Non-pigmented ciliary epithelial cell (primary cell): ENCODE results near the gene ANTXRL.
"Not testable (repeated sequence)": the region's sequence is repeated elsewhere in the genome, so short reads cannot be mapped to it uniquely, and the experiment has no call there.

ENCODE experiments used
- DNase-seq: peaks from one replicate; pipeline ENCODE4 v3.0.0-alpha.2; 2010; ENCODE audit warnings: low read depth

The ANTXRL gene

GRCh38 chr10:46308113-46308415, 21.3 kb downstream of the ANTXRL start:
- DNase-seq: no peak

DNA sequence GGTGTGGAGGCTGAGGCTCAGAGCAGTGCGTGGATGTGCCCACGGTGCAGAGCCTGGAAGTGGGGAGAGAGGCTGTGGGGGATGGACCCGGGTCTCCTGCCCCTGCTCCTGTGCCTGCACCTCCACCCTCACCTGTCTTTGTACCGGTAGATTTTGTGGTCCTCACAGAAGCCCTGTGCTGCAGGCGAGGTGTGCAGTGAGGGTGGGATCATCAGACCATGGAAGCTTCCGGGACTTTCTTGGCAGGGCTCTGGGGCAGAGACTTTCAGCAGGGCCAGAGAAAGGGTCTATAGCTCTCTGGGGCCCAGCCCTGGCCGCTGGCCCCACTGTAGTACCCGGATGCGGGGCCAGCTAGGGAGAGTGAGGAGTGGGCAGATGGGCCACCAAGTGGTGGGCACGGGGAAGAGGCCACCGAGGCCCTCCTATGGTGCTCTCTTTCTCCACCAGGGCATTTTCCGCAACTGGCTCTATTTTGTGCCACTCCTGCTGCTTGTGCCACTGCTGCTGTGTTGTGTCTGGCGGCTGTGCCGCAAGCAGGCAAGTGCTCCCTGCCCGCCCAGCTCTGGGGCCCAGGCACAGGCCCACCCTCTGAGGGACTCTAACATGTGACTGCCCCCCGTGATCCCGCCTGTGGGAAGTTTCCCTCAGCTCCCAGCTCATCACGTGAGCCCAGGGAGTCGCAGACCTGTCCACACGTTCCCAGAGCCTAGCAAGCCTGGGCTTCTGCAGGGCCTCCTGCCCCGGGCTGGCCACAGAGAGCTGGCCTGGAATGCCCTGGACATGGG, 22.1 kb downstream of the ANTXRL start:
- DNase-seq: no peak

GRCh38 chr10:46309511-46310142, 22.8 kb downstream of the ANTXRL start:
- no peak for DNase-seq

DNA sequence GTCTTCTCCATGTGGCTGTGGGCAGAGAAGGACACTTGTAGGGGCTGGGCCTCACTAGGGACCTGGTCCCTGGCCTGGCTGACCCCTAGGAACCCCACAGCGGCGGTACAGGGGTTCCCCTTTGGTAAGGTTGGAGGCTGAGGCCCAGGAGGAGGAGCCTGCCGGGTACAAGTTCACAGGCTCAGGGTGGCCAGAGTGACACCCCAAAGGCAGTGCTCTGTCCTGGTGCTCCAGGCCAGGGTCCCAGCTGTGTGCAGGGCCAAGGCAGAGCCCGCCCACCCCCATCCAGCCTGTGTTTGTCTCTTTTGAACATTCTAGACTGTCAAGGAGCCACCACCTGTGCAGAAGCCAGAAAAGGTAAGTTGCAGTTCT, 23.3 kb downstream of the ANTXRL start:
- no peak for DNase-seq

GRCh38 chr10:46310851-46311250, 24.1 kb downstream of the ANTXRL start:
- no peak for DNase-seq

- no peak for DNase-seq
Observed at GRCh38 chr10:46311501-46311951, 24.7 kb downstream of the ANTXRL start.

GRCh38 chr10:46311961-46312431, 25.2 kb downstream of the ANTXRL start:
- not testable (repeated sequence) for DNase-seq

GRCh38 chr10:46312953-46313352, 26.2 kb downstream of the ANTXRL start:
- DNase-seq: no peak

GRCh38 chr10:46314071-46314470, 27.3 kb downstream of the ANTXRL start:
- DNase-seq: no peak

DNA sequence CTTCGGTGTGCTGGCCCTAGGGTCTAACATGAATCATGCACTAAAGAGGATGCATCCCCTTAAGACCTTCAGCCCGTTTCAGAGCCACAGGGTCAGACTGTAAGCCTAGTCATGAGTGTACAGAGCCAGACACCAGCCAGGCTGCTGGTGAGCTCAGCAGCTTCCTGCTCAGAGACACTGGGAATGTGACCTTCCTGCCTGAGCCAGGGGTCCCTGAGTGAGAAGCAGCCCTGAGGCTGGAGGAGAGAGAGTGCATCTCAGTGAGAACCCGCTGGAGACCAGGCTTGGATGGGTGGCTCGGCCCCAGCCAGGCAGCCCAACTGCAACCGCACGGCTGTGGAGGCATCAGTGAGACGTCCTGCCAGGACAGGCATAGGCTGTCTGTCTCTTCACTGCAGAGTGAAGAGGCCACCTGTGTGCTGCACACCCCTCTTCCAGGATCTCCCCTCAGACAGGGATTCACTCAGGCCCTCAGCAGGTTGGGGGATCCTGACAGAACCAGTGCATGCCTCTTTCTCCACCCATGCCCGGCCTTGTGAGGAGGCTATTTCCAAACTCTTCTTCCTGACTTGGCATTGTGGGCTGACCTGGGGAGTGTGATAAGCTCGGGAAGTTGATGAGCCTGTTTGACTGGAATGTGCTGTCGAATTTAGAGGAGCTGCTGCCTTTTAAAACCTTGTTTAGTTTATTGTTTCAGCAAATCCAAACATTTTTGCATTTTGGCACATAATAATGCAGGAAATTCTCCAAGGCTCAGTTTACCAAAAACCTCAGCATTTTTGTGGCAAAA, 28.5 kb downstream of the ANTXRL start:
- peak; percentile 27 for DNase-seq

GRCh38 chr10:46317370-46317769, 30.6 kb downstream of the ANTXRL start:
- no peak for DNase-seq

GRCh38 chr10:46317889-46318288, 31.1 kb downstream of the ANTXRL start:
- no peak for DNase-seq

GRCh38 chr10:46318799-46319198, 32.0 kb downstream of the ANTXRL start:
- DNase-seq: no peak

DNA sequence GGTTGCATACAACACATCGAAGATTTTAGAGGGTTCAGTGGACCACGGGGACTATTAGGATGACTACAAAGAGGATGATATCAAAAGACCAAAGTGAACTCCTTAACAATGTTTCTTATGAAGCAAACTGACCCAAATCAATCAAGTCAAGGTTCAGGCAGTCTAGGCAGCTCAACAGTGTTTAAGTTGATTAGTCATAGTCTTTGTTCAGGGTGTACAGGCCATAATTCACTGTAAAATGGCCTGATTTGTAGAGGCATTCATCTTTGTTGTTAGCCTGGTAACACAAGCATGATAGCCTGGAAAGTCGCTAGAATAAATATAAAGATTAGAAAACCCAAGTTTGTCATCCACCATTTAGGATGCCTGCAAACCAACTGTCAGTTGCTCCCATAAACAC, 32.6 kb downstream of the ANTXRL start:
- DNase-seq: no peak

DNA sequence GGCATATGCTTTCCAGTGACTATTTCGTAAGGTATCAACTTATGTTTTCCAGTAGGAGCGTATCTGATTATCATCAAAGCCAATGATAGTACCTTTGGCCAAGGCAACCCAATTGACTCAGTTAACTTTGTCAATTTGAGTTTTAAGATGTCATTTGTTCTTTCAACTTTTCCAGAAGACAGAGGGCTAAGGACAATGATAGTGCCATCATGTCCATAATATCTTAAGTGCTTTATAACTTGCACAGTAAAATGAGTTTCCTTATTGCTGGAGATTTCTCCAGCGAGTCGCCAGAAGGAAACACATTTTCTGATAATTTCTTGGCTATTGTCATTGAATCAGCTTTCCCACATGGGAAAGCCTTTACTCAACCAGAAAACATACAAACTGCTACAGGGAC, 35.0 kb downstream of the ANTXRL start:
- no peak for DNase-seq

GRCh38 chr10:46323176-46323575, 36.4 kb downstream of the ANTXRL start:
- DNase-seq: no peak

- DNase-seq: no peak
Observed at GRCh38 chr10:46325021-46325420, 38.2 kb downstream of the ANTXRL start.

DNA sequence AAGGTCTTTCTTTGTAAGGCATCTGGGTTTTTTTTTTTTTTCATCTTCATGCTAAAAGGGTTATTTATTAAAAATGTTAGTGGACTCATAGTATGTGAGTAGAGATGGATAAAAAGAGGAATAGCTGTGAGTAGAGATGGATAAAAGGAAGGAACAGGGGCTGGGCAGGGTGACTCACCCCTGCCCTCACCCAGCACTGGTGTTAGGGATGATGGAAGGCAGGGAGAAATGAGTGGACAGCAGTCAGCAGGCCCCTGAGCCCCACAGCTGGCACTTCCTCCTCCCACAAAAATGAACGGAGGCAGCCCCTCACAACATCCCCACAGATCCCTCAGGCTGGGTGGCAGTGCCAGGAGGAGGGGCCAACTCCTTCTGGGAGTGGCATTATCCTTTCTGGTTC, 39.3 kb downstream of the ANTXRL start:
- DNase-seq: no peak

DNA sequence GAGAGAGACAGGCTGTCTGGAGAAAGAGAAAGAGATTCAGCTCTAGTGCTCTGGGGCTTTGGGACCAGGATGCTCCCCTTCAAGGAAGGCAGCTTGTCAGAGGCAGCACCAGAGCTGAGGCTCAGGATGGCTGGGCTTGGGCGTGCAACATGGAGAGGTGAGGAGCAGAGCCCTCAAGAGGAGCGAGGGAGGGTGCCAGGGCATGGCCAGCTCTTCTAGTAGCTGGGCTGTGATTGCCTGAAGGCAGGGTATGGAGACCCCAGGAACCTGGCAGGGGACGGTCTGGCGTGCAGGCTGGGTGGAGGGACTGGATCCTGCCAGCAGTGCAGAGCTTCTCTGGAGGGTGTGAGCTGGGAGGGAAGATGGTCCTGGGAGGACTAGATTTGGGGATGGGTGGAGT, 40.2 kb downstream of the ANTXRL start:
- DNase-seq: no peak

DNA sequence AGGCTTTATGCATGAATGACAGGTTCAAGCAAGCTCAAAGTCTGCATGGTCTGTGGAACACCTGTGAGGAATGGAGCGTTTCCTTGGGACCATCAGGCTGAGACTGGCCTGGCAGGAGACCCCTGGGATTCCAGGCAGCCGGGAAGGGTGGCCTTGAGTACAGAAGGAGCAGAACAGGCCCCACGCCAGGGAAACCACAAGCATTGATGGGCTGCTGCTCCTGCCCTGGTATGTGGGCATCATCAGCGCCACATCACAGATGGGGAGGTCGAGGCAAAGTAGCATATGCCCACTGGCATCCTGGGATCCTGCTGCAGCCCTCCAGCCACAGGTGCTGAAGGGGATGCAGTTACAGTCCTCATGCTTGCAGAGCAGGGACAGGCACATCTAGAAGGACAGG, 40.9 kb downstream of the ANTXRL start:
- no peak for DNase-seq

DNA sequence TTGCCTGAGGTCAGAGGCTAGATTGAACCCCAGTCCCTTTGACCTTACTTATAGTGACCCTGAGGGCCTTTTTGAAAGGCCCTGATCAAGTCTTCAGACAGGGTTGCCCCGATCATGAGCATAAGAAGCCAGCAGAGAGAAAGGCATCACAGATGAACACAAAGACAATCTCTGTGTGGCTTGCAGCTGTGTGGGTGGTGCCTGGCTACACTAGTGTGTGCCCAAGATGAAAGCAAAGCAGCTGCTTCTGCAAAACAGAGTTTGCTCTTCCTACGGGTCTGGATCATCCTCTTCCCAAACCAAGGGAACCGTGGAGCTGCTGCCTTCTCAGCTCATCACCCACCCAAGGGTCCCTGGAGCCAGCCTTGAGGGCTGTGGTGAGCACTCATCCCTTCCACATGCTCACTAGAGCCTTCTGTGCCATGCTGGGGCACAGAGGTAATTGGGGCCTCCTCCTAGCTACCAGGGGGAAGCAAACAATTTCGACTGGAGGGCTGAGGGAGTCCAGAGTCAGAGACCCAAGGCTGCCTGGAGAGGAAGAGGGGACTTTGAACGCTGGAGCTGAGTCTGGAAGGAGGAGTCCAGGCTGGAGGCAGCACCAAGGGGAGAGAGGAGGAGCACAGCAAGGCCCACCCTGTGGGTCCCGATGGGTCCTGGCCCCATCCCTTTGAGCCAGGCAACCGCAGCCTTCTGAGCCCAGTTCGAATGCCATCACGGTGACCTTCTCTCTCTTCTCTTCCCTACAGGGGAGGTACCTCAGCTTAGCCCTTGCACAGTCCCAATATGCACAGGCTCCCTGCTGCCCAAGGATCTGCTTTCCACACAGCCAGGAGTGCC, 42.3 kb downstream of the ANTXRL start:
- DNase-seq: no peak

- DNase-seq: no peak
Observed at GRCh38 chr10:46329690-46330016, 42.9 kb downstream of the ANTXRL start.
